Psoas muscle (tissue), 8 donors: Measurements from ENCODE around the gene CAVIN1. TPM values are rescaled to one million over a fixed set of nuclear protein-coding genes. Genes with fewer than 3 reads are reported as not detected.

Experiments
- ATAC-seq, 4 donors: fragments of 200-7000 bp; cut with Tn5 transposase; one replicate each; pipeline ENCODE4 v1.9.1; 2020; ENCODE audit warnings: moderate library complexity in 3 of 4, mild to moderate bottlenecking in 2 of 4
- DNase-seq, 2 donors: peaks; one replicate each; pipeline ENCODE4 v3.0.0-alpha.2; 2020
- H3K27ac ChIP-seq: fragments of 200-600 bp; one replicate; pipeline ENCODE4 v1.8.0; 2022
- H3K27me3 ChIP-seq, 3 donors: fragments of 200-600 bp in 1 of 3; one replicate each; pipeline versions ENCODE4 v1.6.1 to v1.8.0; 2013 to 2022; ENCODE audit warnings: low read length in 2 of 3, mild to moderate bottlenecking in 2 of 3, moderate library complexity in 1 of 3; ENCODE audit not compliant: insufficient read depth in 3 of 3
- H3K36me3 ChIP-seq, 2 donors: fragments of 200-600 bp in 1 of 2; one replicate each; pipeline versions ENCODE4 v1.6.1 to v1.8.0; 2013 to 2022; ENCODE audit warnings: low read depth in 1 of 2, mild to moderate bottlenecking in 1 of 2, moderate library complexity in 1 of 2; ENCODE audit not compliant: insufficient read depth in 1 of 2
- H3K4me1 ChIP-seq: fragments of 200-600 bp; one replicate; pipeline ENCODE4 v1.8.0; 2022
- H3K4me3 ChIP-seq: fragments of 200-600 bp; one replicate; pipeline ENCODE4 v1.8.0; 2022; ENCODE audit warnings: mild to moderate bottlenecking
- H3K9me3 ChIP-seq: fragments of 200-600 bp; one replicate; pipeline ENCODE4 v1.8.0; 2022
- CTCF ChIP-seq: fragments of 200-600 bp; IDR thresholded peaks from one replicate; pipeline ENCODE4 v1.8.0; 2022; ENCODE audit warnings: antibody characterized with exemption
- WGBS, 3 donors: extraction: QIAGEN DNeasy Blood & Tissue Kit; methylation state at CpG; one replicate each; pipeline versions ENCODE4 v1.1.6 to v1.1.7; 2013; 5-methylcytosine and 5-hydroxymethylcytosine counted together
- intact Hi-C, 2 donors: fragments of 100-400 bp; cut with DNase I; formaldehyde crosslinking; loops; one replicate each; pipeline versions ENCODE4 v1.11.0 to v1.14.2; 2022
- polyA plus RNA-seq, 3 donors: library from polyadenylated mRNA; stranded (reverse); fragments of 200-250 nt; gene quantifications; one replicate each; pipeline ENCODE4 v1.2.3, GENCODE V29; 2013
- total RNA-seq, 4 donors: library from RNA; stranded (reverse); fragmentation: NEBNext Ultra II Directional in 2 of 4; extraction: Animal tissue kit (Norgen Biotek cat#: 25700) in 2 of 4; gene quantifications; one replicate each; pipeline versions ENCODE4 v1.2.1 to v1.2.4, GENCODE V29; 2021 to 2023
- donor health status: healthy with polysubstance abuse.
- donor health status: DM: no; HTN: no; CAD: no; lungs with moderate emphysema.
- donor health status: Bipolar disorder and iron deficiency.
- donor health status: healthy.
- donor health status: DM: yes; HTN: yes; CAD: no.
- donor health status: DM: no; HTN: no; CAD: no.
- donor health status: DM: no; HTN: no; CAD: no.
- donor health status: DM: yes; HTN: yes; CAD: no.

CAVIN1 gene
- total and polyA plus RNA-seq, 7 donors: 69.5 to 151 (median 109) TPM

- Histone ChIP-seq H3K9me3 (no peaks in the 10 kb centered on the region), H3K36me3 (no peaks in the 10 kb centered on the region), H3K4me1 (peaks cover 8% of the 10 kb centered on the region), H3K4me3 (no peak overlapping the region), H3K27me3 (no peaks in the 10 kb centered on the region), H3K27ac (no peak overlapping the region)
- intact Hi-C loops: no loop called here
- ATAC-seq (peak in 1 of 4 donors; percentile 19), DNase-seq (no peak)
- no peak for TF ChIP-seq CTCF
- 28 to 48% (median 29%) methylated on average over 5 of the region's 5 CpGs for WGBS, 3 donors
These were observed 19.1 kb upstream of the CAVIN1 start for GRCh38 chr17:42442196-42442565.

GRCh38 chr17:42441371-42442195, 18.5 kb upstream of the CAVIN1 start:
- intact Hi-C loops: no loop called here
- DNase-seq (no peak), ATAC-seq (no peak)
- WGBS, 3 donors: 48 to 64% (median 51%) methylated on average over 7 of the region's 7 CpGs
- no peak for TF ChIP-seq CTCF
- Histone ChIP-seq H3K27me3 (no peaks in the 10 kb centered on the region), H3K36me3 (no peaks in the 10 kb centered on the region), H3K4me1 (peaks cover 8% of the 10 kb centered on the region), H3K9me3 (no peaks in the 10 kb centered on the region), H3K27ac (no peak overlapping the region), H3K4me3 (no peak overlapping the region)

- H3K4me3 ChIP-seq: no peak overlapping the region
- intact Hi-C loops: no loop called here
- peak; percentile 23 for TF ChIP-seq CTCF
- no peak for ATAC-seq
- no peak overlapping the region for H3K27ac ChIP-seq
- WGBS, 3 donors: 92 to 93% (median 92%) methylated on average over 9 of the region's 9 CpGs
- no peaks in the 10 kb centered on the region for H3K27me3 ChIP-seq
- no peak for DNase-seq
- H3K4me1 ChIP-seq: peaks cover 12% of the 10 kb centered on the region
- no peaks in the 10 kb centered on the region for H3K9me3 ChIP-seq
- H3K36me3 ChIP-seq: no peaks in the 10 kb centered on the region
These were observed 15.8 kb upstream of the CAVIN1 start for GRCh38 chr17:42438600-42439567.

- ATAC-seq: peak; percentile 77 to 92 (median 84)
- H3K4me3 ChIP-seq: no peak overlapping the region
- no peaks in the 10 kb centered on the region for H3K9me3 ChIP-seq
- peak in 1 of 2 donors; percentile 46 for DNase-seq
- no peaks in the 10 kb centered on the region for H3K27me3 ChIP-seq
- H3K36me3 ChIP-seq: no peaks in the 10 kb centered on the region
- intact Hi-C loops: no loop called here
- H3K4me1 ChIP-seq: peaks cover 8% of the 10 kb centered on the region
- H3K27ac ChIP-seq: peak overlapping the region; percentile 72
- no peak for TF ChIP-seq CTCF
- 31 to 38% (median 38%) methylated on average over 6 of the region's 6 CpGs for WGBS, 3 donors
These were observed 13.3 kb upstream of the CAVIN1 start for GRCh38 chr17:42436391-42436790.
